Measurements from ENCODE around the gene TKT.

DNA sequence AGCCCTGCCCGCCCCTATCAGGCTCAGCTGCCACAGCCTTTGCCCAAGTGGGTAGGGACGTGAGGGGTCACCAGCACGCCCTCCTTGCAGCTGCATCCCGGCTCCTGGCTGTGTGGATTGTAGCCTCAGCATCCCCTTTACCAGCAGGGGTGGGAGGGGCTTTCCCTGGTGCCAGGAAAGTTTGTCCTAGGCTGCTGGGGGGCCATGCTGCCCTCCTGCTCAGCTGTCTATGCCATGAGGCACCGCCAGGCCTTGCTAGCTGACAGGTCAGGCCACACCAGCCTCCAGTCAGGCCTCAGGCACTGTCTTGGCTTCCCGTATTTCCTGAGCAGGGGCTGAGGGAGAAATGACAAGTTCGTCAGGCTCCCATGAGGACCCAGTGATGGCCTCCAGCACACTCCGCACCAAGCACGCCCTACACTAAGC lies 32.3 kb downstream of the TKT start:
- TF ChIP-seq POLR2A (IDR thresholded peaks at IDR 0.05; ENCODE audit: control extremely low read depth in 1 of 2, low read depth in 2 of 2, low read length in 2 of 2) = no peak; a peak in 2 of 3 replicates
- TF ChIP-seq, protein P1, sequence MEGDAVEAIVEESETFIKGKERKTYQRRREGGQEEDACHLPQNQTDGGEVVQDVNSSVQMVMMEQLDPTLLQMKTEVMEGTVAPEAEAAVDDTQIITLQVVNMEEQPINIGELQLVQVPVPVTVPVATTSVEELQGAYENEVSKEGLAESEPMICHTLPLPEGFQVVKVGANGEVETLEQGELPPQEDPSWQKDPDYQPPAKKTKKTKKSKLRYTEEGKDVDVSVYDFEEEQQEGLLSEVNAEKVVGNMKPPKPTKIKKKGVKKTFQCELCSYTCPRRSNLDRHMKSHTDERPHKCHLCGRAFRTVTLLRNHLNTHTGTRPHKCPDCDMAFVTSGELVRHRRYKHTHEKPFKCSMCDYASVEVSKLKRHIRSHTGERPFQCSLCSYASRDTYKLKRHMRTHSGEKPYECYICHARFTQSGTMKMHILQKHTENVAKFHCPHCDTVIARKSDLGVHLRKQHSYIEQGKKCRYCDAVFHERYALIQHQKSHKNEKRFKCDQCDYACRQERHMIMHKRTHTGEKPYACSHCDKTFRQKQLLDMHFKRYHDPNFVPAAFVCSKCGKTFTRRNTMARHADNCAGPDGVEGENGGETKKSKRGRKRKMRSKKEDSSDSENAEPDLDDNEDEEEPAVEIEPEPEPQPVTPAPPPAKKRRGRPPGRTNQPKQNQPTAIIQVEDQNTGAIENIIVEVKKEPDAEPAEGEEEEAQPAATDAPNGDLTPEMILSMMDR (IDR thresholded peaks at IDR 0.05; ENCODE audit: control extremely low read depth in 1 of 3, insufficient read depth in 1 of 3, low read depth in 1 of 3, low read length in 3 of 3) = no peak
- TF ChIP-seq, protein P2, sequence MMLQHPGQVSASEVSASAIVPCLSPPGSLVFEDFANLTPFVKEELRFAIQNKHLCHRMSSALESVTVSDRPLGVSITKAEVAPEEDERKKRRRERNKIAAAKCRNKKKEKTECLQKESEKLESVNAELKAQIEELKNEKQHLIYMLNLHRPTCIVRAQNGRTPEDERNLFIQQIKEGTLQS (IDR thresholded peaks at IDR 0.05; ENCODE audit: insufficient read depth, low read depth, low read length) = no peak
- no peak for TF ChIP-seq RXRA (IDR thresholded peaks at IDR 0.05; ENCODE audit: insufficient read depth, low read depth, low read length)
- TF ChIP-seq CEBPB (IDR thresholded peaks at IDR 0.05; ENCODE audit: low read depth, low read length) = no peak
- TF ChIP-seq RBBP5 (IDR thresholded peaks at IDR 0.05; ENCODE audit: borderline replicate concordance, low read depth, low read length) = no peak
- TF ChIP-seq CHD2 (IDR thresholded peaks at IDR 0.05; ENCODE audit: low read length) = no peak
- TF ChIP-seq, protein P3, sequence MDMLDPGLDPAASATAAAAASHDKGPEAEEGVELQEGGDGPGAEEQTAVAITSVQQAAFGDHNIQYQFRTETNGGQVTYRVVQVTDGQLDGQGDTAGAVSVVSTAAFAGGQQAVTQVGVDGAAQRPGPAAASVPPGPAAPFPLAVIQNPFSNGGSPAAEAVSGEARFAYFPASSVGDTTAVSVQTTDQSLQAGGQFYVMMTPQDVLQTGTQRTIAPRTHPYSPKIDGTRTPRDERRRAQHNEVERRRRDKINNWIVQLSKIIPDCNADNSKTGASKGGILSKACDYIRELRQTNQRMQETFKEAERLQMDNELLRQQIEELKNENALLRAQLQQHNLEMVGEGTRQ (IDR thresholded peaks at IDR 0.05; ENCODE audit: low read length) = no peak
- no peak for TF ChIP-seq EGR1 (IDR thresholded peaks at IDR 0.05; ENCODE audit: borderline replicate concordance, low read depth, low read length)

All from H1 (cell line).